GM21447 (cell line): Measurements from ENCODE around the gene SUSD1.

Source experiments
- ATAC-seq: cut with Tn5 transposase; IDR thresholded peaks from one replicate; pipeline ENCODE4 v1.9.1; 2021; ENCODE audit not compliant: unreplicated experiment

The SUSD1 gene

DNA sequence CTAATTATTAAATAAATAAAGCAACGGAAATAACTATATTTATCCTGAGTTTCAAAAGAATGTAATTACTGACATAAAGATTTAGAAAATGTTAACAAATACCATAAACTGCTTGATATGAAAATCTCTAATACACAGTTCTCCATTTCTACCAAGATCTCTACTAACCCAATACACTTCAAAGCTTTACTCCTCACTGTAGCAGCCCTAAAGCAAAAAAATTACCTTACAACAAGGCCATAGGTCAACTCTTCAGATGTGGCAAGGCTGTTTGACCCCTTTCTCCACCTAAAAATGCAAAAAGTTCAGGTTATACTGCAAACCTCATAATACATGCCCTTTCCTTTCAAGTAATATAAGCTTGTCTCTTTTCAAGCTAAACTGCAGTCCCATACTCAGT is 181.8 kb downstream of the SUSD1 start:
- ATAC-seq: no peak

DNA sequence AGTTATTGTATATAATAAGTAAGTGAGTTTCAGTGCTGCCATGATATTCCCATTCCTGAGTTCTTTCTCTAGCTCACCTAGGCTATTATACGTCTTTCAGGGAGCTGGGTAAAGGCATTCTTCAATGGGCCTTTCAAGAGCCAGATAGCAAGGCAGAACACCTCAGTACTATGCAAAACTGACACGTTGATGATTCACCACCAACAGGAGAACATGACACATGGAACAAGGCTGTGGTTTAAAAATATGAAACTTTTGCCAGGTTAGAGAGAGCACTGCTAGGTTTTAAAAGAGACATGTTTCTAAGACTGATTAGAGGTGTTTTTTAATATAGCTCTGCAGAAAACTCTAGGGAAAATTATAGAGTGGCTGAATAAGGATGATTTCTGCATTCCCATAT is 182.6 kb downstream of the SUSD1 start:
- ATAC-seq: peak; percentile 91

DNA sequence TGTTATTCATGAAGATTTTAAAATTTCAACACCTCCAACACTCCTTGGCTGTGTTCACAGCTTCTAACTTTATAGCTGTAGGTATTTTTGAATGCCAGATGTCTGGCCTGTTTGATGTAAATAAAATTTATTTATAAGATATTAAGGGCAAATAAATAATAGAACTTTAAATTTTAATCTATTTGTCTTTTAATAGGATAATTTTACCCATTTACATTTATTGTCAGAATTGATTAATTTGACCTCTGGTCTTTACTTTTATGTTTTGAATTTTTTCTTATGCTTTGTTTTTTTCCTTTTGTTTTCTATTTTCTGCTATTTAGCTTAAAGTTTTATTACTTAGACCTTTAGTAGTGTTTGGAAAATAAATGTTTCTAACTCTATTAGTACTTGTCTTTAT is 183.9 kb downstream of the SUSD1 start:
- ATAC-seq: no peak
